Nephron progenitor cell (in vitro differentiated cells): ENCODE data around the gene YKT6.

Experiments used
- DNase-seq: peaks from one replicate; pipeline ENCODE4 v3.0.0; 2021
- H3K27ac Mint-ChIP-seq: 2 replicates; pipeline ENCODE4 v1.8.0; 2021; ENCODE audit warnings: mild to moderate bottlenecking, moderate library complexity, mixed read lengths
- H3K27me3 Mint-ChIP-seq: 2 replicates; pipeline ENCODE4 v1.8.0; 2021; ENCODE audit warnings: mild to moderate bottlenecking, low read depth, mixed read lengths; ENCODE audit not compliant: poor library complexity
- H3K36me3 Mint-ChIP-seq: 2 replicates; pipeline ENCODE4 v1.8.0; 2021; ENCODE audit warnings: low read depth, mixed read lengths
- H3K4me1 Mint-ChIP-seq: 2 replicates; pipeline ENCODE4 v1.8.0; 2021; ENCODE audit warnings: mixed read lengths
- H3K4me3 Mint-ChIP-seq: 2 replicates; pipeline ENCODE4 v1.8.0; 2021; ENCODE audit warnings: mild to moderate bottlenecking, moderate library complexity, mixed read lengths
- H3K9me3 Mint-ChIP-seq: 2 replicates; pipeline ENCODE4 v1.8.0; 2021; ENCODE audit warnings: mild to moderate bottlenecking, moderate library complexity, mixed read lengths
- TF ChIP-seq, protein P1 (sequence below): fragments of 200-600 bp; sonication (generic); IDR thresholded peaks from 2 replicates; pipeline ENCODE4 v1.5.0; 2021; ENCODE audit warnings: antibody characterized with exemption

Gene YKT6

DNA sequence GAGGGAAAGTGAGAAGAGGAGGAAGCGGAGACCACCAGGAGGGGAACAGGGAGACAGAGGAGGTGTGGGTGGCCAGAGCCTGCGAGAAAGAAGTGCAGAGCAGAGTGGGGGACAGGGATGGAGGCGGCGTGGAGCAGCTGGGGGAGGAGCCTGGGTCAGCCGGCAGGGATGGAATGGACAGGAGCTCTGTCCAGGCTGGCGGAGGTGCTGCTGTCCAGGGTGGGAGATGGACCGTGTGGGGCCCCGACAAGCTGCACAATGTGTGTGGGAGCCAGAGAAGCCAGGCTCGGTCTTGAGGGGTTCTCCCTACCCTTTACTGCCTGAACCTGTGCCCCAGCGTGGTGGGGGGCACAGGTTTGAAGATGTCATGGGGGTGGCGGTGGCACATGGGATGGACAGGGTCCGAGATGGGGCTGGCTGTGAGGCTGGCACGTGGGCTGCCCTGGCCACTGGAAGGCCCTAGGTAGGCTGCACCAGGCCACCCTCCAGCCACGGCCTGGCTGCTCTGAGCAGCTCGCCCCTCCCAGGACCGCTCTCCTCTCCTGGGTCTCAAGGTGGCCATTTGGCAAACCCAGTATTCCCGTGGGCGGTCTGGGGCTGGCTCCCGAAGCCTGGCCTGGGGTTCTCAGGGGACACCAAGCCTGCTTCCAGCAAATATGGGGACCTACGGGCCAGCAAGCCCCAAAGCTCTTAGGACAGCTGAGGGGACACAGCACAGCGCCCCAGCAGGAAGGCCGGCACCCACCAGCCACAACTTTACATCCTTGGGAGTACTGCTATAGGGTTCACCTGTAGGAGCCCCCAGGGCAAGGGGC, 32.3 kb downstream of the YKT6 start:
- H3K9me3 Mint-ChIP-seq, result no peaks in the 10 kb centered on the region
- peak overlapping the region; percentile 11 for H3K27ac Mint-ChIP-seq
- peaks cover 33% of the 10 kb centered on the region for H3K4me1 Mint-ChIP-seq
- no peak overlapping the region for H3K4me3 Mint-ChIP-seq
- no peak for DNase-seq
- H3K27me3 Mint-ChIP-seq, result peaks cover 2% of the 10 kb centered on the region
- TF ChIP-seq, protein P1, sequence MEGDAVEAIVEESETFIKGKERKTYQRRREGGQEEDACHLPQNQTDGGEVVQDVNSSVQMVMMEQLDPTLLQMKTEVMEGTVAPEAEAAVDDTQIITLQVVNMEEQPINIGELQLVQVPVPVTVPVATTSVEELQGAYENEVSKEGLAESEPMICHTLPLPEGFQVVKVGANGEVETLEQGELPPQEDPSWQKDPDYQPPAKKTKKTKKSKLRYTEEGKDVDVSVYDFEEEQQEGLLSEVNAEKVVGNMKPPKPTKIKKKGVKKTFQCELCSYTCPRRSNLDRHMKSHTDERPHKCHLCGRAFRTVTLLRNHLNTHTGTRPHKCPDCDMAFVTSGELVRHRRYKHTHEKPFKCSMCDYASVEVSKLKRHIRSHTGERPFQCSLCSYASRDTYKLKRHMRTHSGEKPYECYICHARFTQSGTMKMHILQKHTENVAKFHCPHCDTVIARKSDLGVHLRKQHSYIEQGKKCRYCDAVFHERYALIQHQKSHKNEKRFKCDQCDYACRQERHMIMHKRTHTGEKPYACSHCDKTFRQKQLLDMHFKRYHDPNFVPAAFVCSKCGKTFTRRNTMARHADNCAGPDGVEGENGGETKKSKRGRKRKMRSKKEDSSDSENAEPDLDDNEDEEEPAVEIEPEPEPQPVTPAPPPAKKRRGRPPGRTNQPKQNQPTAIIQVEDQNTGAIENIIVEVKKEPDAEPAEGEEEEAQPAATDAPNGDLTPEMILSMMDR, result no peak
- H3K36me3 Mint-ChIP-seq, result no peaks in the 10 kb centered on the region

GRCh38 chr7:44235066-44235465, 34.3 kb downstream of the YKT6 start:
- Mint-ChIP-seq H3K27ac (no peak overlapping the region), H3K27me3 (peaks cover 5% of the 10 kb centered on the region), H3K36me3 (no peaks in the 10 kb centered on the region), H3K4me3 (no peak overlapping the region), H3K4me1 (peaks cover 33% of the 10 kb centered on the region), H3K9me3 (no peaks in the 10 kb centered on the region)
- TF ChIP-seq, protein P1, result no peak
- DNase-seq, result no peak

GRCh38 chr7:44235582-44236332, 35.0 kb downstream of the YKT6 start:
- Mint-ChIP-seq H3K9me3 (no peaks in the 10 kb centered on the region), H3K4me1 (peaks cover 34% of the 10 kb centered on the region), H3K27me3 (peaks cover 5% of the 10 kb centered on the region), H3K4me3 (no peak overlapping the region), H3K27ac (no peak overlapping the region), H3K36me3 (no peaks in the 10 kb centered on the region)
- TF ChIP-seq, protein P1, result no peak
- no peak for DNase-seq

- H3K27me3 Mint-ChIP-seq, result peaks cover 5% of the 10 kb centered on the region
- DNase-seq, result no peak
- no peak overlapping the region for H3K4me3 Mint-ChIP-seq
- no peak overlapping the region for H3K27ac Mint-ChIP-seq
- H3K4me1 Mint-ChIP-seq, result peaks cover 40% of the 10 kb centered on the region
- TF ChIP-seq, protein P1, result no peak
- no peaks in the 10 kb centered on the region for H3K36me3 Mint-ChIP-seq
- no peaks in the 10 kb centered on the region for H3K9me3 Mint-ChIP-seq
Measured at GRCh38 chr7:44236333-44236728, 35.6 kb downstream of the YKT6 start.

DNA sequence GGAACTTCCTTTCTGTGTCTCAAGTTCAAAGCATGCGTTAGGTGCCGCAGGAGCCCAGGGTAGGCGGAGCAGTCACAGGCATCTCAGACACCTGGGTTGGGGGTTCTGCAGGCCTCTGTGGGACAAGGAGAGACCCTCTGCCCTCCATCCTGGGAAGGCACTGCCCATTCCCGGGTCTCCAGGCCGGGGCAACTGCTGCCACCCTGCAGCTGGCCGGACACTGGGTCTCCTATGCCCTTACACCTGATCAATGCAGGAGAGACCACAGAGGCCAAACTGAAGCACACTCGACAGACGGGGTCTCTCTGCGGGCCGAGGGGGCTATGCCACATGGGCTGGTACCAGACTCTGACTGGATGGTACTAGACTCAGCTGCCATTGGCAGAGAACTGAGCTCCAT, 36.9 kb downstream of the YKT6 start:
- Mint-ChIP-seq H3K4me1 (peaks cover 37% of the 10 kb centered on the region), H3K4me3 (no peak overlapping the region), H3K9me3 (no peaks in the 10 kb centered on the region), H3K27ac (no peak overlapping the region), H3K36me3 (no peaks in the 10 kb centered on the region), H3K27me3 (peaks cover 6% of the 10 kb centered on the region)
- DNase-seq, result no peak
- TF ChIP-seq, protein P1, result no peak
